Measurements from ENCODE around the gene GPR149. TPM values are rescaled to one million over a fixed set of nuclear protein-coding genes. Genes with fewer than 3 reads are reported as not detected.
A peak's percentile ranks its signal among the peaks of the same experiment; 100 is the strongest.

The GPR149 gene
- total and polyA plus RNA-seq, 2 donors from 2014 or later, result not detected

DNA sequence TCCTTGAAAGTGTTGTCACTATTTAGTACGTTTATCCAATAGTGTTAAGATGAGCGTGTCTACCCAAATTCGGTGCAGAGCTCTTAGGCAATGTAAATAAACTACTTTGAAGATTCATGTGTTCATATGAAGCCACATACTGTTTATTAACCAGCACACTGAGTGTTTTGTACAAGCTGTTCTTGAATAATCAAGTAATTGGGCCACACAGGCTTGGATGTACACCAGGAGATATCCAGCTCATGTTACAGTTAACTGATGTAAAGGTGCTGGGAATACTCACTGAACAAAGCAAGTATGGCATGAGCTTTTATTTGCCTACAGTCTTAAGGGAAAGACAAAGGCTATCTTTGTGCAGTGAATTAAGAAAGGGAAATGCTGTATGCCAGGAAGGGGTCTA lies 105.1 kb downstream of the GPR149 start:
- H3K36me3 ChIP-seq (ENCODE audit: control insufficient read depth in 2 of 3, insufficient read depth in 3 of 3, low read length in 3 of 3), result no peaks in the 10 kb centered on the region
- peak overlapping the region in 2 of 3 donors; percentile 76 to 85 for H3K9ac ChIP-seq (ENCODE audit: low read length in 3 of 3)
- H3K4me3 ChIP-seq (ENCODE audit: low read length in 3 of 3), result peak overlapping the region; percentile 99
- no peaks in the 10 kb centered on the region for H3K27me3 ChIP-seq (ENCODE audit: control insufficient read depth, insufficient read depth, low read length)
- intact Hi-C loops (cut with DNase I), result no loop called here
- peaks cover 0 to 9% (median 5%) of the 10 kb centered on the region in 3 donors for H3K4me1 ChIP-seq (ENCODE audit: control insufficient read depth in 2 of 3, insufficient read depth in 2 of 3, low read depth in 1 of 3, low read length in 3 of 3)
- TF ChIP-seq, protein P1, sequence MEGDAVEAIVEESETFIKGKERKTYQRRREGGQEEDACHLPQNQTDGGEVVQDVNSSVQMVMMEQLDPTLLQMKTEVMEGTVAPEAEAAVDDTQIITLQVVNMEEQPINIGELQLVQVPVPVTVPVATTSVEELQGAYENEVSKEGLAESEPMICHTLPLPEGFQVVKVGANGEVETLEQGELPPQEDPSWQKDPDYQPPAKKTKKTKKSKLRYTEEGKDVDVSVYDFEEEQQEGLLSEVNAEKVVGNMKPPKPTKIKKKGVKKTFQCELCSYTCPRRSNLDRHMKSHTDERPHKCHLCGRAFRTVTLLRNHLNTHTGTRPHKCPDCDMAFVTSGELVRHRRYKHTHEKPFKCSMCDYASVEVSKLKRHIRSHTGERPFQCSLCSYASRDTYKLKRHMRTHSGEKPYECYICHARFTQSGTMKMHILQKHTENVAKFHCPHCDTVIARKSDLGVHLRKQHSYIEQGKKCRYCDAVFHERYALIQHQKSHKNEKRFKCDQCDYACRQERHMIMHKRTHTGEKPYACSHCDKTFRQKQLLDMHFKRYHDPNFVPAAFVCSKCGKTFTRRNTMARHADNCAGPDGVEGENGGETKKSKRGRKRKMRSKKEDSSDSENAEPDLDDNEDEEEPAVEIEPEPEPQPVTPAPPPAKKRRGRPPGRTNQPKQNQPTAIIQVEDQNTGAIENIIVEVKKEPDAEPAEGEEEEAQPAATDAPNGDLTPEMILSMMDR (IDR thresholded peaks at IDR 0.05; ENCODE audit: borderline replicate concordance, extremely low read depth, insufficient read depth), result no peak
- FAIRE-seq (no peak), DNase-seq (peak in 1 of 5 donors; percentile 13)
- no peaks in the 10 kb centered on the region for H3K9me3 ChIP-seq (ENCODE audit: control insufficient read depth in 2 of 3, insufficient read depth in 1 of 3, low read length in 3 of 3)
- peak overlapping the region in 1 of 2 donors; percentile 88 for H3K27ac ChIP-seq (ENCODE audit: low read depth in 2 of 2, low read length in 2 of 2)

DNA sequence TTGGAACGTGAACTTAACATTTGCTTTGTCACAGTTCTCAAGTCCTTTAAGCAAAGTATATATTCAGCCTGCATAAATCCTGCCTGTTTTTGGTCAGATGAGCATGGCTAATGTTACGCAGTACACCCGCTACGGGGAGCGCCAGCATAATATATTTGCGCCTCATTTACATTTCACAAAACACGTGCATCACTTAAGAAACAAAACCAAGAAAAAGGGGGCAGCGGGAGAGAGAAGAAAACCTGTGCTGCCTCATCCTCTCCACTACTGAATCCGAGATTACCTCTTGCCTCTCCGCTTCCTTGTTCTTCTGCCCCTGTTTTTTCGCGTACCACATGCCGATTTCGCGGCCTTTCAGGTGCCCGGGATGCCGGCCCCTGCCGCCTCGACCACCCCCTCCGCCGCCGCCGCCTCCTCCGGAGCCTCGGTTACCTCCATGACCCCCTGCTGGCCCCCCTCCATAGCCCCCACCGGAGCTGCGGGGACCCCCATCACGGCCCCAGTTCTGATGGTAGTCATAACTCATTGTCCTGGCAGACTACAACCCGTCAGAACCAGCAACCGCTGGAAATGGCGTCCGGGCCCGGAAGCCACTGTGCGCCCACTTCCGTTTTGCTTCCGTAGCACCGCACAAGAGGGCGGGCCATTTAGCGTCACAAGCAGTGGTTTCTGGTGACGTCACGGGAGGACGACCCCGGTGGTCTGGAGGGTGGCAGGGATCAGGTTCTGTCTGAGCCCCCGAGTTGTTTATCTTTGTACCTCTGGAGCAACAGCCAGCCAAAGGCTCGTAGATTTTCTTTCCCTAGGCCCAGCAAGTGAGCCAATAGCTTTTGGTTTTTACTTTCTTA lies 105.9 kb downstream of the GPR149 start, which contains the start of gene DHX36:
TSS of gene DHX36 (minus strand) at position 597 of the 848 bp plus-strand sequence. CDS start at position 526, 71 bp downstream.
- intact Hi-C loops (cut with DNase I), result no loop called here
- FAIRE-seq (no peak), DNase-seq (peak; percentile 95 to 98 (median 96))
- no peaks in the 10 kb centered on the region for H3K9me3 ChIP-seq (ENCODE audit: control insufficient read depth in 2 of 3, insufficient read depth in 1 of 3, low read length in 3 of 3)
- peak within 1 kb of the TSS; percentile 85 to 99 (median 93) for H3K9ac ChIP-seq (ENCODE audit: low read length in 3 of 3)
- no peaks in the 10 kb centered on the region for H3K36me3 ChIP-seq (ENCODE audit: control insufficient read depth in 2 of 3, insufficient read depth in 3 of 3, low read length in 3 of 3)
- peaks cover 0 to 9% (median 5%) of the 10 kb centered on the region in 3 donors for H3K4me1 ChIP-seq (ENCODE audit: control insufficient read depth in 2 of 3, insufficient read depth in 2 of 3, low read depth in 1 of 3, low read length in 3 of 3)
- no peaks in the 10 kb centered on the region for H3K27me3 ChIP-seq (ENCODE audit: control insufficient read depth, insufficient read depth, low read length)
- H3K27ac ChIP-seq (ENCODE audit: low read depth in 2 of 2, low read length in 2 of 2), result peak within 1 kb of the TSS; percentile 81 to 88
- TF ChIP-seq, protein P1 (IDR thresholded peaks at IDR 0.05; ENCODE audit: borderline replicate concordance, extremely low read depth, insufficient read depth), result no peak
- peak within 1 kb of the TSS; percentile 99 for H3K4me3 ChIP-seq (ENCODE audit: low read length in 3 of 3)

DNA sequence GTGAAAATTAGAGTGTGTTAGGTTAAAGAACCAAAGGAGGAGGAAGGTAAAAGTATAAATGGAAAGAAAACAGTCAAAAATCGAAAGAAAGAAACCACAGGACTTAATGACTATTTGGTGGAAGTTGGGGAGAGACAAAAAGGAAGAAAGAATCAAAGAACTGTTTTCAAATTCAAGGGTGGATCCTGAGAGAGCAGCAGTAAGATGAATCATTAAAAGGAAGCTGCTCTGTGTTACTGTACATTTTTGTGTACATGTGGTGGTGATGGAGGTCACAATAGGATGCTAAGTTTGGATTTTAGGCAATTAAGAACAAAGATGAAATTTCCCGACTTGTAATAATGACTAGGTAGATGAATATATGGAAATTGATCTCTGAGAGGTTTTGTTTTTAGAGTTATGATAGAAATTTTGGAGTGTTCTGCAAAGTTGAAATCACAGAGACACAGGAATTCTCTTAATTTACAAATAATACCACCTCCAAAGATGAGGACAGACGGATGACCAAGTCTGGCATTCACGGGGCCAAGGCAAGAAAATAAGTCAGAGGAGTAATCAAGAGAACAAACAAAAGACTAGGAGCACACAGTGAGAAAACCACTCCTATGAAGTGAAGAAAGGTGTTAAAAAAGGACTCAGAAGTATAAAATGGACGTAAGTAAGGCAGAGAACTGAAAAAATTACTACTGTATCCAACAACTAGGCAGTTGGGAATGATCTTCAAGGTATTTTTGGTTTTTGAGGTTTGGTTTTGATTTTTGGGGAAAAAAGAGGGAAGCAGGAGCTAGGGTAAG lies 112.8 kb downstream of the GPR149 start:
- Histone ChIP-seq H3K36me3 (ENCODE audit: control insufficient read depth in 2 of 3, insufficient read depth in 3 of 3, low read length in 3 of 3) (peaks cover 6 to 21% (median 6%) of the 10 kb centered on the region in 3 donors), H3K27me3 (ENCODE audit: control insufficient read depth, insufficient read depth, low read length) (no peaks in the 10 kb centered on the region), H3K9ac (ENCODE audit: low read length in 3 of 3) (no peak overlapping the region), H3K4me3 (ENCODE audit: low read length in 3 of 3) (no peak overlapping the region), H3K4me1 (ENCODE audit: control insufficient read depth in 2 of 3, insufficient read depth in 2 of 3, low read depth in 1 of 3, low read length in 3 of 3) (peaks cover 0 to 5% (median 1%) of the 10 kb centered on the region in 3 donors), H3K9me3 (ENCODE audit: control insufficient read depth in 2 of 3, insufficient read depth in 1 of 3, low read length in 3 of 3) (no peaks in the 10 kb centered on the region), H3K27ac (ENCODE audit: low read depth in 2 of 2, low read length in 2 of 2) (no peak overlapping the region)
- FAIRE-seq (no peak), DNase-seq (no peak)
- intact Hi-C loops (cut with DNase I), result no loop called here
- TF ChIP-seq, protein P1 (IDR thresholded peaks at IDR 0.05; ENCODE audit: borderline replicate concordance, extremely low read depth, insufficient read depth), result no peak
